Right lobe of liver (tissue), 4 donors: ENCODE results near the gene PYGB.

Experiments used
- CTCF ChIP-seq, 4 donors: fragments of 200-600 bp in 3 of 4; fragments of 450-650 bp in 1 of 4; IDR thresholded peaks; one replicate each; pipeline versions ENCODE4 v1.5.1 to v1.8.0; 2016 to 2022; ENCODE audit warnings: antibody characterized with exemption in 4 of 4, mild to moderate bottlenecking in 2 of 4
- POLR2A ChIP-seq: fragments of 450-650 bp; IDR thresholded peaks from one replicate; pipeline ENCODE4 v1.6.1; 2017; ENCODE audit warnings: antibody characterized with exemption, mild to moderate bottlenecking
- donor health status: DM: no; HTN: no; CAD: no.
- donor health status: DM: no; HTN: no; CAD: no.
- donor health status: DM: no; HTN: yes; CAD: no.

- TF ChIP-seq CTCF (IDR thresholded peaks at IDR 0.05) = no peak
- TF ChIP-seq POLR2A = no peak
Observed at GRCh38 chr20:25277051-25277801, 29.3 kb downstream of the PYGB start.
